ENCODE data around the gene ATP8A2. TPM values are rescaled to one million over a fixed set of nuclear protein-coding genes. Genes with fewer than 3 reads are reported as not detected.

The ATP8A2 gene
- total and polyA plus RNA-seq, 4 donors, result 0.01 to 0.08 (median 0.05) TPM; not detected in 1

GRCh38 chr13:25732111-25732865 is 360.5 kb downstream of the ATP8A2 start:
- WGBS, result 66% methylated on average over 7 of the region's 7 CpGs
- Histone ChIP-seq H3K4me3 (ENCODE audit: low read depth in 1 of 3, low read length in 3 of 3) (no peak overlapping the region), H3K27ac (ENCODE audit: low read depth in 1 of 2, low read length in 2 of 2) (no peak overlapping the region), H3K4me1 (ENCODE audit: control insufficient read depth in 4 of 4, insufficient read depth in 4 of 4, low read length in 3 of 4) (peaks cover 0 to 2% (median 0%) of the 10 kb centered on the region in 4 donors), H3K9ac (ENCODE audit: low read depth in 1 of 2, low read length in 2 of 2) (no peak overlapping the region), H3K27me3 (ENCODE audit: control insufficient read depth in 4 of 4, insufficient read depth in 4 of 4, low read length in 3 of 4) (peaks cover 0 to 5% (median 0%) of the 10 kb centered on the region in 4 donors), H3K9me3 (ENCODE audit: control insufficient read depth in 4 of 4, low read length in 3 of 4) (no peaks in the 10 kb centered on the region), H3K36me3 (ENCODE audit: control insufficient read depth in 4 of 4, insufficient read depth in 3 of 4, low read depth in 1 of 4, low read length in 3 of 4) (no peaks in the 10 kb centered on the region)
- TF ChIP-seq, protein P1, sequence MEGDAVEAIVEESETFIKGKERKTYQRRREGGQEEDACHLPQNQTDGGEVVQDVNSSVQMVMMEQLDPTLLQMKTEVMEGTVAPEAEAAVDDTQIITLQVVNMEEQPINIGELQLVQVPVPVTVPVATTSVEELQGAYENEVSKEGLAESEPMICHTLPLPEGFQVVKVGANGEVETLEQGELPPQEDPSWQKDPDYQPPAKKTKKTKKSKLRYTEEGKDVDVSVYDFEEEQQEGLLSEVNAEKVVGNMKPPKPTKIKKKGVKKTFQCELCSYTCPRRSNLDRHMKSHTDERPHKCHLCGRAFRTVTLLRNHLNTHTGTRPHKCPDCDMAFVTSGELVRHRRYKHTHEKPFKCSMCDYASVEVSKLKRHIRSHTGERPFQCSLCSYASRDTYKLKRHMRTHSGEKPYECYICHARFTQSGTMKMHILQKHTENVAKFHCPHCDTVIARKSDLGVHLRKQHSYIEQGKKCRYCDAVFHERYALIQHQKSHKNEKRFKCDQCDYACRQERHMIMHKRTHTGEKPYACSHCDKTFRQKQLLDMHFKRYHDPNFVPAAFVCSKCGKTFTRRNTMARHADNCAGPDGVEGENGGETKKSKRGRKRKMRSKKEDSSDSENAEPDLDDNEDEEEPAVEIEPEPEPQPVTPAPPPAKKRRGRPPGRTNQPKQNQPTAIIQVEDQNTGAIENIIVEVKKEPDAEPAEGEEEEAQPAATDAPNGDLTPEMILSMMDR (IDR thresholded peaks at IDR 0.05; ENCODE audit: low read depth, low read length, missing input control), result no peak
- TF ChIP-seq REST (IDR thresholded peaks at IDR 0.05) (no peak), HNF4G (IDR thresholded peaks at IDR 0.05) (no peak), YY1 (IDR thresholded peaks at IDR 0.05) (no peak), JUND (IDR thresholded peaks at IDR 0.05) (no peak), ZBTB33 (IDR thresholded peaks at IDR 0.05) (no peak), GABPA (IDR thresholded peaks at IDR 0.05 in 1 of 2, conservative IDR thresholded peaks at IDR 0.05 in 1 of 2) (no peak), SP1 (IDR thresholded peaks at IDR 0.05) (no peak), FOXA1 (IDR thresholded peaks at IDR 0.05) (no peak)
- DNase-seq (ENCODE audit: low spot score), result no peak

- H3K4me1 ChIP-seq (ENCODE audit: control insufficient read depth in 4 of 4, insufficient read depth in 4 of 4, low read length in 3 of 4), result no peaks in the 10 kb centered on the region
- no peak overlapping the region for H3K4me3 ChIP-seq (ENCODE audit: low read depth in 1 of 3, low read length in 3 of 3)
- H3K27me3 ChIP-seq (ENCODE audit: control insufficient read depth in 4 of 4, insufficient read depth in 4 of 4, low read length in 3 of 4), result peaks cover 0 to 5% (median 0%) of the 10 kb centered on the region in 4 donors
- no peaks in the 10 kb centered on the region for H3K9me3 ChIP-seq (ENCODE audit: control insufficient read depth in 4 of 4, low read length in 3 of 4)
- TF ChIP-seq SP1 (IDR thresholded peaks at IDR 0.05) (no peak), NR2F2 (IDR thresholded peaks at IDR 0.05) (no peak), GABPA (IDR thresholded peaks at IDR 0.05 in 1 of 2, conservative IDR thresholded peaks at IDR 0.05 in 1 of 2) (no peak)
- no peak overlapping the region for H3K27ac ChIP-seq (ENCODE audit: low read depth in 1 of 2, low read length in 2 of 2)
- WGBS, result 95% methylated on average over 5 of the region's 5 CpGs
- no peaks in the 10 kb centered on the region for H3K36me3 ChIP-seq (ENCODE audit: control insufficient read depth in 4 of 4, insufficient read depth in 3 of 4, low read depth in 1 of 4, low read length in 3 of 4)
- H3K9ac ChIP-seq (ENCODE audit: low read depth in 1 of 2, low read length in 2 of 2), result no peak overlapping the region
- DNase-seq (ENCODE audit: low spot score), result no peak
Measured at GRCh38 chr13:25733001-25733491, 361.3 kb downstream of the ATP8A2 start.

Data from liver (tissue), 9 donors.